NCI-H69 (cell line): ENCODE results near the gene ZC3H15.

Experiments used
- DNase-seq: peaks from one replicate; lab custom pipeline; 2025; lab: John Stamatoyannopoulos, UW

Gene ZC3H15

DNA sequence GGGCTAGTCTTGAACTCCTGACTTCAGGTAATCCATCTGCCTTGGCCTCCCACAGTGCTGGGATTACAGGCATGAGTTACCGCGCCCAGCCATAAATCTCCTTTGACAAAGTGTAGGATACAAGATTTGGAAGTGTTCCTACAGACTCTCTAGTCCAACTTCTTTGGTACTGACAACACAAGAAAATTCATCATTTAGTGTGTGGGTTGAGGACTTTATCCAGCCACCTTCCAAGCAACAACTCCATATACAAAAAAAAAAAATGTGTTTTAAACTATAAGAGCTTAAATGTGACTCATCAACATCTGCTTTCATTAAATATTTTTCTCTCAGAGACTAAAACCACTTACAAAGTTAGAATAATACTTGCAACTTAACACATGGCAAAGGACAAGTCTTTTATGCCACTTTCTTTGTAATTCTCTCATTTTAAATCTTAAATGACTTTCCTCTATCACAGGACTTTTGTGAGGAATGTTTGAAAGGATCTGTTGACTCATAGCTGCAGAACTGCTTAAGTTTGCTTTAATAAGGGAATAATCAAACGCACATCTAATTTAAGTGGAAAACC, 57.6 kb downstream of the ZC3H15 start:
- peak; percentile 21 for DNase-seq

DNA sequence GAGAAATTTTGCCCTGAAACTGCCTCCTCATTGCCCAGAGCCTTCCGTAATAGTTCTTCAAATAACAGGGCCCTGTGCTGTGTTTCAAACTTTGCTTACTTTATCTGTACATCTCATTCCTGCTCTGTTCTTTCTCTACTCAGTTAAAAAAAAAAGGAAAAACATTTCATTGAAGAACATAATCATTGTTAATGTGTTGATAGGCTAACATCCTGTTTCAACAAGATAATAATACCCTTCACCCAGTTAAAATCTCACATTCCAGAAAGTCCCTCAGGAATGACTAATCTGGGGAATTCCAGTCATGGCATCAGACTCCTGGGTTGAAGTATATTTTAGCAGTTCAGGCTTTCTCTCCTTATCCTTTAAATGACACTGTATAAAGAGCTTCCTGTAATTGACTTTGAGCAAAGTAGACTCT, 58.2 kb downstream of the ZC3H15 start:
- peak; percentile 61 for DNase-seq

GRCh38 chr2:186546846-186547245, 60.8 kb downstream of the ZC3H15 start:
- no peak for DNase-seq

DNA sequence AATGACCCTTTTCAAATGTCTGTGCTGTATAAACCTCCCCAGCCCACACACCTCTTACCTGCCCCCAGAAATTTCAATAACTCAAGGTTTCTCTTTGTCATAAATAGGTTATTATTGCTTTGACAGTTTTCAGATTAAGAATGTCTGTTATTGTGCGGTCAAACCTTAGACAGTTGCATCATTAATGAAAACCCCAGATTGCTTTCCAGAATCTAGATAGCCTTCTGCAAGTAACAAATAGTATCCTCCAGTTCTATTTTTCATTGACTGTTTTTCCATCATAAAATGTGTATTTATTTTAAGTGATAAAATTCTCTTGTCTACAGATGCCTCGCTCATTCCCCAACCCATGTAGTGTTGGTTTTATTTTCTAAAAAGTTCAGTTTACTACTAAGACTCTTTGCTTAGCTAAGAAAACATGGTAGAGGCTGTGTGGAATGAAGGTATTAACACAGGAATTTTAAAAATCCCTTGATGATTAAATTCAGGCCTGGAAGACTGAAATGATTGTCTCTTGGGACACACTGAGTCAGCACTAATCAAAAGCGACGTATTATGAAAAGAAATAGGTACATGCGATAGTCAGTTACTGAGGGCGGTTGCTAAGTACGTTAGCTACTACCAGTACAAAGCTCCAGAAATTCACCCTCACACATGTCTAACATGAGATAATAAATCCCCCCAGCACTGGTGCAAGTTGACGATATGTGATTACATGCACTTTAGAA, 65.4 kb downstream of the ZC3H15 start:
- no peak for DNase-seq

- DNase-seq, result no peak
These were observed 68.4 kb downstream of the ZC3H15 start for GRCh38 chr2:186554429-186554828.

DNA sequence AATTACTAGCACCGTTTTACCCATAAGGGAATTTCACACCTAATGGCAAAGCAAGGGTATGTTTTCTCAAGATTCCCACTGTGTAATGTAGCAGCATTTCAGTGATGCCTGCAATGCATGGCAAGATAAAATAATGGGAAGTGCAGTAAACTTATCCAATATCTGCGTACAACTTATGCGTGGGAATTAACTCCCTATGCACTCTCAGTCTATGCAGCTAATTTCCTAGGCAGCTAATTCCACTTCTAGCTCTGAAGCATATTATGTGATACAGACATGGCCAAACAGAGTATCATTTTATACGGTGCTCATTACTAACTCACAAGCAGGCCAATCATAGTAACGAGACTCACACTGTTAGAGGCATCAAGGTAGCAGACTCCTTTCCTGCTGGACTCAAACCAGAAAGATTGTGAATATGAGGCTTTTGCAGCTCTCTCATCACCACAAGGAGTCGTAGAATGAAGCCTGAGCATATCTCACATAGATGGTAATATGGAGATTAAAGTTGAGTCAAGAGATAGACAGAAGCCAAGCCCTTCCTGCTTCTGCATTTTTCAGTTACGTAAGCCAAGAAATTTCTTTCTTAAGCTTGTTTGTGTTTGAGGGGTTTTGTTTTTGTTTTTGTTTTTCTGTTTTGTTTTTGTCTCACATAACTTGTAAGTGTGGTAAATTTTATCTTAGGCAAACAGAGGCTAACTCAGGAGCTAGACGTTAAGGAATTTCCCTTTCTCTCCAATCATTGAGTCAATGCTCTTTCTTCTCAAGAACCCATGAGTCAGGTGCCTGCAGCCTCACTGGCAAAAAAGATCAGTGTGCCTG, 69.0 kb downstream of the ZC3H15 start:
- no peak for DNase-seq

DNA sequence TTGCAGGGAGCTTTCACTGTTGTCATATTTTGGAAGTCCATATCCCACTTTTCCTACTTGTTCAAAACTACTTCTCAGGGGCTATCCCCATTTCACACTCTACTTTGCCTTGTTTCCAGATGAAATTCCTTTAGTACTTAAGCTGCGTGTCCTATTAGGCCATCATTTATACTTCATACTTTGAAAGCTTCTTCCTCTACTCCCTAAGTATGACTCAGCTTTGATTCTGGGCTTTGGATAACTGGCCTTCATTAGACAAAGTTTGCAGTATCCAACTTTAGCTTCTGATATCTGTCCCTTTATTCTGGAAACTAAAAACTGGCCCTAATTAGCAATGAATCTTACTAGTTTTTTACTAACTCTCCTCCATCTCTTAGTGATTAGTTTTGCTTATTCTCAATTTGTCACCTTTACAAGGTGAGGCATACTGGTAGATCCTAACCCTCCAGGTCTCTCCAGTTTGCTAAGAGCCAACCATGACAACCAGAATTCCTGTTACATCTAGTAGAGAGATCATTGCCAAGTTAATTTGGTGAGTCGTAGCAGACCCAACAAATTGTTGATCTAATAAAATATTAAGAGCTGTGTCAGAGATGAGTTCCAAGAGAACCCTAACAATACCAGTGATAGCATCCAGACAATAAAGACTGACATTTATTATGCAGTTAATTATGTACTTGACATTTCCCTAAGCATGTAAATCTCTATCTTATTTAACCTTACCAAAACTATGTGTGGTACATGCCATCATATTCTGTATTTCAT, 72.6 kb downstream of the ZC3H15 start:
- DNase-seq, result no peak
